ENCODE results near the gene S100B. TPM values are rescaled to one million over a fixed set of nuclear protein-coding genes. Genes with fewer than 3 reads are reported as not detected.

Gene S100B
- total RNA-seq, 1 donor from 2014 or later = not detected

GRCh38 chr21:46572850-46573249 lies 32.0 kb downstream of the S100B start:
- ATAC-seq (ENCODE audit: low read depth) (no peak), DNase-seq (no peak)
- Mint-ChIP-seq H3K9me3 (peaks cover 14% of the 10 kb centered on the region), H3K4me3 (peak overlapping the region; percentile 11), H3K27ac (no peak overlapping the region), H3K36me3 (ENCODE audit: low read depth) (peaks cover 40% of the 10 kb centered on the region), H3K27me3 (no peaks in the 10 kb centered on the region), H3K4me1 (peaks cover 18% of the 10 kb centered on the region)
- intact Hi-C loops (cut with micrococcal nuclease) = no loop called here
- no peak for TF ChIP-seq CTCF (IDR thresholded peaks at IDR 0.05)
- ChIA-PET CTCF (no interaction called here), POLR2A (no interaction called here)

DNA sequence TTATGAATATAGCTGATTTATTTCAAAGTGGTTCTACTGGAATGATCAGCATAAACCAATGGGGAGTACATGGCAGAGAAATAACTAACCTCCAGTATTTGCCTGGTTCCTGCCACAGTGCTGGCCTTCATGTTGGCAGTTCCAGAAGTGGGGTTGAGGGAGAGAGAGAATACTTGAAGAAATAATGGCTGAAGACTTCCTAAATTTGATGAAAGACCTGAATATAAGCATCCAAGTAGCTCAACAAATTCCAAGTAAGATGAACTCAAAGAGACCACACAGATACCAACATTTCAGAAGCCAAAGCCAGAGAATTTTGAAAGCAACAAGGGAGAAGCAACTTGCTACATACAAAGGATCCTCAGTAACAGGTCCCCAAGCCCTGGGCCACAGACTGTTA lies 34.3 kb downstream of the S100B start:
- no peak for ATAC-seq (ENCODE audit: low read depth)
- ChIA-PET POLR2A (no interaction called here), CTCF (no interaction called here)
- no peak overlapping the region for H3K4me3 Mint-ChIP-seq
- no peak overlapping the region for H3K27ac Mint-ChIP-seq
- intact Hi-C loops (cut with micrococcal nuclease) = no loop called here
- no peak for DNase-seq
- peaks cover 14% of the 10 kb centered on the region for H3K9me3 Mint-ChIP-seq
- H3K36me3 Mint-ChIP-seq (ENCODE audit: low read depth) = peaks cover 60% of the 10 kb centered on the region
- no peaks in the 10 kb centered on the region for H3K27me3 Mint-ChIP-seq
- peaks cover 18% of the 10 kb centered on the region for H3K4me1 Mint-ChIP-seq
- no peak for TF ChIP-seq CTCF (IDR thresholded peaks at IDR 0.05)

DNA sequence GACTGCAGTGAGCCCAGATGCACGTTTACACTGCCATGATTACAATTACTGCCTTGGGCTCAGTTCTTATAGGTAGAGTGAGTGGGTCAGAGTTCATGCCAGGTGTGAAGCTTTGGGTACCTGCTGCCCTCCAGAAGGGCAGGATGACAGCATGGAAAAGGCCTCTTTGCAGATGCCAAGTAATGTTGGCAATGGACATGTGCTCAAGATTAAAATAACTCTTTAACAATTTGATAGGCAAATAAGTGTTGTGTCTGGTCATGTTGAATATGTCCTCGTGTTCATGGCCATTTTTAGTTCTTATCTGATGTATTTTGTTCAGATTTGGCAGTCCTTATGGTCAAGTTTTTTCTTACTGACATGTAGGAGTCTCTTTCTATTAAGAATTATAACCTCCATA lies 34.8 kb downstream of the S100B start:
- TF ChIP-seq CTCF (IDR thresholded peaks at IDR 0.05) = no peak
- CTCF ChIA-PET = no interaction called here

DNA sequence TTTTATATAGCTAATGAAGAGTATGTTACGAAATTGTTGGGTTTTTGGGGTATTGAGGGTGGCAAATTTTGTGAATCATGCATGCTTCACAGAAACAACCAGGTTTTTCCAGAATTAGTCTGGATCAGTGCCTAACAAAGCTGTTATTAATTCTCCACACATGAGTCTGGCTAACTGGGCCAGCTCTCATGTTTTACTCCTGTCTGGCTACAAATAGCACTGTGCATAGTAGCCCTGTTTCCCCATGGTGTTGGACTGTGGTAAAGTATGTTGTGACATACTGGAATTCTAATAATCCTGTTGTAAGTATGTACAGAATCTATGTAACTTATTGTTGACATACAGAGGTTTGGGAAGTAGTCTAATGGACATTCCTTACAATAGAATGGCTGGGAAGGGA lies 35.8 kb downstream of the S100B start:
- H3K4me1 Mint-ChIP-seq = peaks cover 18% of the 10 kb centered on the region

More for the DNA sequence above, 34.8 kb downstream of the S100B start:
- no peak for DNase-seq
- Mint-ChIP-seq H3K27ac (no peak overlapping the region), H3K4me3 (no peak overlapping the region), H3K36me3 (ENCODE audit: low read depth) (peaks cover 65% of the 10 kb centered on the region), H3K9me3 (peaks cover 10% of the 10 kb centered on the region), H3K27me3 (no peaks in the 10 kb centered on the region), H3K4me1 (peaks cover 18% of the 10 kb centered on the region)
- POLR2A ChIA-PET = no interaction called here
- ATAC-seq (ENCODE audit: low read depth) = no peak
- intact Hi-C loops (cut with micrococcal nuclease) = no loop called here

GRCh38 chr21:46568562-46568961 lies 36.3 kb downstream of the S100B start:
- H3K36me3 Mint-ChIP-seq (ENCODE audit: low read depth) = peaks cover 74% of the 10 kb centered on the region
- no peak overlapping the region for H3K27ac Mint-ChIP-seq

More for the DNA sequence above, 35.8 kb downstream of the S100B start:
- Mint-ChIP-seq H3K4me3 (no peak overlapping the region), H3K9me3 (peaks cover 10% of the 10 kb centered on the region), H3K36me3 (ENCODE audit: low read depth) (peaks cover 74% of the 10 kb centered on the region), H3K27me3 (no peaks in the 10 kb centered on the region), H3K27ac (no peak overlapping the region)
- TF ChIP-seq CTCF (IDR thresholded peaks at IDR 0.05) = no peak
- intact Hi-C loops (cut with micrococcal nuclease) = no loop called here
- ChIA-PET POLR2A (no interaction called here), CTCF (no interaction called here)
- ATAC-seq (ENCODE audit: low read depth) = no peak
- no peak for DNase-seq

More at GRCh38 chr21:46568562-46568961, 36.3 kb downstream of the S100B start:
- Mint-ChIP-seq H3K4me1 (peaks cover 15% of the 10 kb centered on the region), H3K9me3 (peaks cover 7% of the 10 kb centered on the region), H3K27me3 (no peaks in the 10 kb centered on the region), H3K4me3 (no peak overlapping the region)
- no peak for DNase-seq
- intact Hi-C loops (cut with micrococcal nuclease) = no loop called here
- no peak for ATAC-seq (ENCODE audit: low read depth)
- POLR2A ChIA-PET = no interaction called here
- CTCF ChIA-PET = no interaction called here
- no peak for TF ChIP-seq CTCF (IDR thresholded peaks at IDR 0.05)
